ENCODE results near the gene NDUFB10.

Gene NDUFB10

GRCh38 chr16:1984347-1985225, 25.2 kb downstream of the NDUFB10 start:
- DNase-seq (ENCODE audit: low read depth): peak; percentile 39

GRCh38 chr16:1985466-1986150, 26.3 kb downstream of the NDUFB10 start:
- no peak for DNase-seq (ENCODE audit: low read depth)

GRCh38 chr16:1987198-1987597, 27.9 kb downstream of the NDUFB10 start:
- no peak for DNase-seq (ENCODE audit: low read depth)

GRCh38 chr16:1989209-1990100, 30.1 kb downstream of the NDUFB10 start, which contains the start of gene SYNGR3:
TSS of gene SYNGR3 (plus strand) at chr16:1989970. CDS start at chr16:1990103, 133 bp downstream.
- DNase-seq (ENCODE audit: low read depth): no peak

- no peak for DNase-seq (ENCODE audit: low read depth)
These were observed 30.7 kb downstream of the NDUFB10 start for GRCh38 chr16:1990101-1990350.

- DNase-seq (ENCODE audit: low read depth): no peak
These were observed 31.2 kb downstream of the NDUFB10 start for GRCh38 chr16:1990351-1991134.

GRCh38 chr16:1991135-1991551, 31.8 kb downstream of the NDUFB10 start:
- DNase-seq (ENCODE audit: low read depth): no peak

GRCh38 chr16:1991588-1991947, 32.2 kb downstream of the NDUFB10 start:
- DNase-seq (ENCODE audit: low read depth): no peak

GRCh38 chr16:1991948-1992703, 32.8 kb downstream of the NDUFB10 start:
- DNase-seq (ENCODE audit: low read depth): peak; percentile 88

GRCh38 chr16:1992704-1993317, 33.5 kb downstream of the NDUFB10 start:
- DNase-seq (ENCODE audit: low read depth): no peak

GRCh38 chr16:1993731-1994131, 34.4 kb downstream of the NDUFB10 start:
- peak; percentile 62 for DNase-seq (ENCODE audit: low read depth)

GRCh38 chr16:1997494-1998359, 38.4 kb downstream of the NDUFB10 start:
- DNase-seq (ENCODE audit: low read depth): peak; percentile 78

- DNase-seq (ENCODE audit: low read depth): no peak
These were observed 39.1 kb downstream of the NDUFB10 start for GRCh38 chr16:1998360-1998835.

GRCh38 chr16:1998852-1999801, 39.8 kb downstream of the NDUFB10 start:
- DNase-seq (ENCODE audit: low read depth): no peak

GRCh38 chr16:1999866-2000514, 40.7 kb downstream of the NDUFB10 start:
- DNase-seq (ENCODE audit: low read depth): no peak

GRCh38 chr16:2001035-2001434, 41.7 kb downstream of the NDUFB10 start:
- DNase-seq (ENCODE audit: low read depth): no peak

GRCh38 chr16:2001456-2002355, 42.4 kb downstream of the NDUFB10 start:
- DNase-seq (ENCODE audit: low read depth): no peak
